ENCODE data around the gene RUNX3.

GRCh38 chr1:24902471-24902891 lies 27.6 kb downstream of the RUNX3 start:
- TF ChIP-seq CTCF (IDR thresholded peaks at IDR 0.05; ENCODE audit: insufficient read depth, low read length, poor library complexity, severe bottlenecking), result no peak
- TF ChIP-seq EZH2phosphoT487 (conservative IDR thresholded peaks at IDR 0.05; ENCODE audit: low read length), result no peak
